GM23338 (cell line): ENCODE data around the gene AGAP1. TPM values are rescaled to one million over a fixed set of nuclear protein-coding genes. Genes with fewer than 3 reads are reported as not detected.

Experiments used
- ATAC-seq: fragments of 200-7000 bp; cut with Tn5 transposase; 3 replicates; pipeline ENCODE4 v1.9.1; 2020
- DNase-seq: peaks from one replicate; pipeline ENCODE4 v3.0.0-alpha.2; 2015; ENCODE audit warnings: low spot score
- H2AFZ ChIP-seq: fragments of 200-600 bp; sonication (generic); 2 replicates; pipeline ENCODE4 v1.8.0; 2016; ENCODE audit warnings: antibody characterized with exemption, mild to moderate bottlenecking, moderate library complexity
- H3F3A ChIP-seq: fragments of 200-600 bp; sonication (generic); replicated peaks from 2 replicates; pipeline ENCODE4 v1.8.0; 2017; ENCODE audit warnings: antibody characterized with exemption, mixed run types, low read depth
- H3K27ac ChIP-seq: fragments of 200-600 bp; sonication (generic); 2 replicates; pipeline ENCODE4 v1.6.1; 2016; ENCODE audit warnings: low read depth
- H3K27me3 ChIP-seq: fragments of 200-600 bp; sonication (generic); 2 replicates; pipeline ENCODE4 v1.8.0; 2016; ENCODE audit warnings: mild to moderate bottlenecking, mixed run types, moderate library complexity; ENCODE audit not compliant: insufficient read depth
- H3K36me3 ChIP-seq: fragments of 200-600 bp; sonication (generic); 2 replicates; pipeline ENCODE4 v1.8.0; 2016; ENCODE audit warnings: mild to moderate bottlenecking; ENCODE audit not compliant: insufficient read depth
- H3K4me1 ChIP-seq: fragments of 200-600 bp; sonication (generic); 2 replicates; pipeline ENCODE4 v1.8.0; 2016; ENCODE audit warnings: mild to moderate bottlenecking, moderate library complexity; ENCODE audit not compliant: insufficient read depth
- H3K4me2 ChIP-seq: fragments of 200-600 bp; sonication (generic); 2 replicates; pipeline ENCODE4 v1.7.1; 2017; ENCODE audit warnings: mixed run types
- H3K4me3 ChIP-seq: fragments of 200-600 bp; sonication (generic); 2 replicates; pipeline ENCODE4 v1.6.1; 2016; ENCODE audit warnings: mixed run types
- H3K79me2 ChIP-seq: fragments of 200-600 bp; sonication (generic); replicated peaks from 2 replicates; pipeline ENCODE4 v1.8.0; 2017; ENCODE audit warnings: mild to moderate bottlenecking; ENCODE audit not compliant: insufficient read depth
- H3K9me2 ChIP-seq: fragments of 200-600 bp; sonication (generic); 2 replicates; pipeline ENCODE4 v1.8.0; 2017; ENCODE audit not compliant: insufficient read depth
- H4K20me1 ChIP-seq: fragments of 200-600 bp; sonication (generic); replicated peaks from 2 replicates; pipeline ENCODE4 v1.8.0; 2017; ENCODE audit warnings: mild to moderate bottlenecking; ENCODE audit not compliant: insufficient read depth
- H3K27ac Mint-ChIP-seq: 2 replicates; pipeline ENCODE4 v1.8.0; 2020; ENCODE audit warnings: inconsistent platforms, mild to moderate bottlenecking, moderate library complexity, mixed read lengths
- H3K27me3 Mint-ChIP-seq: 3 replicates; pipeline ENCODE4 v1.8.0; 2022; ENCODE audit warnings: low read depth, mild to moderate bottlenecking, moderate library complexity, mixed read lengths, inconsistent platforms; ENCODE audit not compliant: insufficient read depth, poor library complexity
- H3K36me3 Mint-ChIP-seq: 3 replicates; pipeline ENCODE4 v1.8.0; 2021; ENCODE audit warnings: low read depth, mild to moderate bottlenecking, inconsistent platforms, moderate library complexity, mixed read lengths
- H3K4me1 Mint-ChIP-seq: 3 replicates; pipeline ENCODE4 v1.8.0; 2020; ENCODE audit warnings: mild to moderate bottlenecking, inconsistent platforms, mixed read lengths
- H3K4me3 Mint-ChIP-seq: 3 replicates; pipeline ENCODE4 v1.8.0; 2021; ENCODE audit warnings: moderate library complexity, mild to moderate bottlenecking, inconsistent platforms, mixed read lengths
- H3K9me3 Mint-ChIP-seq: 3 replicates; pipeline ENCODE4 v1.8.0; 2020; ENCODE audit warnings: moderate library complexity, mild to moderate bottlenecking, inconsistent platforms, mixed read lengths
- NANOG ChIP-seq: IDR thresholded peaks from 2 replicates; pipeline ENCODE4 v1.6.1; 2016; ENCODE audit warnings: antibody characterized with exemption, borderline replicate concordance
- STAT1 ChIP-seq: IDR thresholded peaks from one replicate; pipeline ENCODE4 v1.6.1; 2016; ENCODE audit warnings: antibody characterized with exemption; ENCODE audit not compliant: unreplicated experiment
- ZNF331 ChIP-seq: fragments of 250-450 bp; sonication (Bioruptor Pico); IDR thresholded peaks from 2 replicates; pipeline ENCODE4 v1.5.0; 2020; ENCODE audit warnings: low read depth, mild to moderate bottlenecking, moderate library complexity
- ZNF462 ChIP-seq: fragments of 250-450 bp; sonication (Bioruptor Pico); IDR thresholded peaks from 2 replicates; pipeline ENCODE4 v1.5.0; 2020; ENCODE audit warnings: mild to moderate bottlenecking, moderate library complexity
- polyA plus RNA-seq: library from polyadenylated mRNA; unstranded; fragments of >200 nt; fragmentation: Nextera tagmentation; extraction: Ambion mirVana; gene quantifications from 2 replicates; pipeline ENCODE4 v1.2.1, GENCODE V29; 2016
- total RNA-seq: library from RNA; depleted of rRNA; stranded (reverse); fragments of >200 nt; shearing (Covaris generic); gene quantifications from 2 replicates; pipeline ENCODE4 v1.2.3, GENCODE V29; 2014

AGAP1 gene
- total and polyA plus RNA-seq, 2 experiments from 2014 or later: 13.3 to 27.9 TPM

GRCh38 chr2:235879116-235879515, 385.3 kb downstream of the AGAP1 start (continued):
- TF ChIP-seq ZNF462 (CRISPR knock-in tag) (no peak), ZNF331 (CRISPR knock-in tag) (no peak), STAT1 (no peak)

GRCh38 chr2:235883675-235884074, 389.8 kb downstream of the AGAP1 start:
- Histone ChIP-seq H3K9me2 (no peaks in the 10 kb centered on the region), H3K27ac (no peak overlapping the region), H2AFZ (no peak overlapping the region), H4K20me1 (no peaks in the 10 kb centered on the region; the same call in 1 of the 2 replicates), H3K4me3 (no peak overlapping the region), H3F3A (no peaks in the 10 kb centered on the region), H3K4me2 (no peak overlapping the region), H3K27me3 (no peaks in the 10 kb centered on the region), H3K36me3 (0 out of 2 replicates have a peak, but pooled peaks cover 6% of the 10 kb centered on the region), H3K4me1 (no peaks in the 10 kb centered on the region), H3K79me2 (no peaks in the 10 kb centered on the region)
- H3K27ac Mint-ChIP-seq: peak overlapping the region; percentile 26
- no peaks in the 10 kb centered on the region for H3K9me3 Mint-ChIP-seq
- H3K4me3 Mint-ChIP-seq: no peak overlapping the region
- no peak for ATAC-seq
- H3K36me3 Mint-ChIP-seq: 0 out of 3 replicates have a peak, but pooled peaks cover 4% of the 10 kb centered on the region
- peaks cover 10% of the 10 kb centered on the region for H3K4me1 Mint-ChIP-seq
- H3K27me3 Mint-ChIP-seq: peaks cover 4% of the 10 kb centered on the region
- no peak for DNase-seq
- TF ChIP-seq STAT1: no peak
- TF ChIP-seq ZNF331 (CRISPR knock-in tag): no peak
- TF ChIP-seq NANOG: no peak
- TF ChIP-seq ZNF462 (CRISPR knock-in tag): no peak
